ENCODE results near the gene KLF9. TPM values are rescaled to one million over a fixed set of nuclear protein-coding genes. Genes with fewer than 3 reads are reported as not detected.

Gene KLF9
- total and polyA plus RNA-seq, 4 donors, result 2.2 to 77.0 (median 16.7) TPM

DNA sequence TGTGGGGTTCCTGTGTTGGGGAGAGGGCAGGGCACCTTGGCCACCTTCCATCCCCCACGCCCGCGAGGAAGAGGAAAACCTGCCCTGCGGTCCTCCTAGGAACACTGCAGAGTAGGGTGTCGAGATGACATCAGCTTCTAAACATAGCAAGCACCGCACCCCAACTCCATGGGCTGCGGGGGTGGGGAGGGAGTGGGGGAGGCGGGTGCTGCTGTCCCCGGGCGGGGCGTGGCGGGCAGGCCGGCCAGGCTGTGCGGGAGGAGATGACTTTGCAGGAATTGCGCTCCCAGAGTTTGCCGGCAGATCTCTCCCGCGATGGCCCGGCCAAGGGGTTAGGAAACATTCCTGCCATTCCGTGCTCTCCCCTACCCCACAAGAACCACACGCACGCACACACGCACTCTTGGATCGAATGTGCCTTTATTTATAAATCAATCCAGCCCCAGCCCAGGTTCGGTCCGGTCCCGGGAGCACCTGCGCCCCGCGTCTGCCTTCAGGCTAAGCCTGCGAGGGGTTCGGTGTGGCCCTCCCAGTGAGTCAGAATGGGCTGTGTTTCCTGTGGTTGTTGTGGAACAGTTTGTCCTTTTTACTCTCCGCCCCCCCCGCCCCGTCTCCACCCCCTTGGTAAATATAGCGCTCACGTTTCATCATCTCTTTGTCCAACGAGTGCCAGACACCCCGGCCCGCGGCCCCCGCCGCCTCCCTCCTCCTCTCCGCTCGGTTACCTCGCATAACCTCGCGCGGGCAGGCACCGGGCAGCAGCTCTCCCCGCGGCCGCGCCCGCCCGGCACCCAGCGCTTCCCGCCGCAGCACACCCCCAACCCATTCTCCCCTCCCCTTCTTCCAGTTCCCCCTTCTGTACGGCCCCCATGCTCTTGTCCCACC is 5.3 kb upstream of the KLF9 start:
- H3K4me1 ChIP-seq (ENCODE audit: control insufficient read depth in 4 of 4, insufficient read depth in 4 of 4, low read length in 3 of 4), result peaks cover 5 to 48% (median 15%) of the 10 kb centered on the region in 4 donors
- H3K27me3 ChIP-seq (ENCODE audit: control insufficient read depth in 4 of 4, insufficient read depth in 4 of 4, low read length in 3 of 4), result no peaks in the 10 kb centered on the region
- peak; percentile 77 for DNase-seq (ENCODE audit: low spot score)
- no peaks in the 10 kb centered on the region for H3K36me3 ChIP-seq (ENCODE audit: control insufficient read depth in 4 of 4, insufficient read depth in 3 of 4, low read depth in 1 of 4, low read length in 3 of 4)
- TF ChIP-seq, protein P1, sequence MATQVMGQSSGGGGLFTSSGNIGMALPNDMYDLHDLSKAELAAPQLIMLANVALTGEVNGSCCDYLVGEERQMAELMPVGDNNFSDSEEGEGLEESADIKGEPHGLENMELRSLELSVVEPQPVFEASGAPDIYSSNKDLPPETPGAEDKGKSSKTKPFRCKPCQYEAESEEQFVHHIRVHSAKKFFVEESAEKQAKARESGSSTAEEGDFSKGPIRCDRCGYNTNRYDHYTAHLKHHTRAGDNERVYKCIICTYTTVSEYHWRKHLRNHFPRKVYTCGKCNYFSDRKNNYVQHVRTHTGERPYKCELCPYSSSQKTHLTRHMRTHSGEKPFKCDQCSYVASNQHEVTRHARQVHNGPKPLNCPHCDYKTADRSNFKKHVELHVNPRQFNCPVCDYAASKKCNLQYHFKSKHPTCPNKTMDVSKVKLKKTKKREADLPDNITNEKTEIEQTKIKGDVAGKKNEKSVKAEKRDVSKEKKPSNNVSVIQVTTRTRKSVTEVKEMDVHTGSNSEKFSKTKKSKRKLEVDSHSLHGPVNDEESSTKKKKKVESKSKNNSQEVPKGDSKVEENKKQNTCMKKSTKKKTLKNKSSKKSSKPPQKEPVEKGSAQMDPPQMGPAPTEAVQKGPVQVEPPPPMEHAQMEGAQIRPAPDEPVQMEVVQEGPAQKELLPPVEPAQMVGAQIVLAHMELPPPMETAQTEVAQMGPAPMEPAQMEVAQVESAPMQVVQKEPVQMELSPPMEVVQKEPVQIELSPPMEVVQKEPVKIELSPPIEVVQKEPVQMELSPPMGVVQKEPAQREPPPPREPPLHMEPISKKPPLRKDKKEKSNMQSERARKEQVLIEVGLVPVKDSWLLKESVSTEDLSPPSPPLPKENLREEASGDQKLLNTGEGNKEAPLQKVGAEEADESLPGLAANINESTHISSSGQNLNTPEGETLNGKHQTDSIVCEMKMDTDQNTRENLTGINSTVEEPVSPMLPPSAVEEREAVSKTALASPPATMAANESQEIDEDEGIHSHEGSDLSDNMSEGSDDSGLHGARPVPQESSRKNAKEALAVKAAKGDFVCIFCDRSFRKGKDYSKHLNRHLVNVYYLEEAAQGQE (IDR thresholded peaks at IDR 0.05), result peak; percentile 46
- TF ChIP-seq RAD21 (IDR thresholded peaks at IDR 0.05) (no peak), RXRA (IDR thresholded peaks at IDR 0.05) (peak; percentile 37 to 56), GABPA (IDR thresholded peaks at IDR 0.05 in 1 of 2, conservative IDR thresholded peaks at IDR 0.05 in 1 of 2) (peak in 1 of 2 donors; percentile 14), SP1 (IDR thresholded peaks at IDR 0.05) (peak; percentile 62), FOXA2 (IDR thresholded peaks at IDR 0.05) (no peak), HNF4G (IDR thresholded peaks at IDR 0.05) (peak; percentile 6), YY1 (IDR thresholded peaks at IDR 0.05) (peak; percentile 9), EGR1 (IDR thresholded peaks at IDR 0.05; ENCODE audit: low read depth in 2 of 2) (peak; percentile 57 to 92), NR2F2 (IDR thresholded peaks at IDR 0.05) (no peak), TAF1 (conservative IDR thresholded peaks at IDR 0.05) (peak; percentile 71), HNF4A (conservative IDR thresholded peaks at IDR 0.05) (peak; percentile 2 to 41), JUND (IDR thresholded peaks at IDR 0.05) (peak; percentile 40 to 67)
- TF ChIP-seq, protein P2, sequence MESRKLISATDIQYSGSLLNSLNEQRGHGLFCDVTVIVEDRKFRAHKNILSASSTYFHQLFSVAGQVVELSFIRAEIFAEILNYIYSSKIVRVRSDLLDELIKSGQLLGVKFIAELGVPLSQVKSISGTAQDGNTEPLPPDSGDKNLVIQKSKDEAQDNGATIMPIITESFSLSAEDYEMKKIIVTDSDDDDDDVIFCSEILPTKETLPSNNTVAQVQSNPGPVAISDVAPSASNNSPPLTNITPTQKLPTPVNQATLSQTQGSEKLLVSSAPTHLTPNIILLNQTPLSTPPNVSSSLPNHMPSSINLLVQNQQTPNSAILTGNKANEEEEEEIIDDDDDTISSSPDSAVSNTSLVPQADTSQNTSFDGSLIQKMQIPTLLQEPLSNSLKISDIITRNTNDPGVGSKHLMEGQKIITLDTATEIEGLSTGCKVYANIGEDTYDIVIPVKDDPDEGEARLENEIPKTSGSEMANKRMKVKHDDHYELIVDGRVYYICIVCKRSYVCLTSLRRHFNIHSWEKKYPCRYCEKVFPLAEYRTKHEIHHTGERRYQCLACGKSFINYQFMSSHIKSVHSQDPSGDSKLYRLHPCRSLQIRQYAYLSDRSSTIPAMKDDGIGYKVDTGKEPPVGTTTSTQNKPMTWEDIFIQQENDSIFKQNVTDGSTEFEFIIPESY (IDR thresholded peaks at IDR 0.05), result no peak
- TF ChIP-seq, protein P3, sequence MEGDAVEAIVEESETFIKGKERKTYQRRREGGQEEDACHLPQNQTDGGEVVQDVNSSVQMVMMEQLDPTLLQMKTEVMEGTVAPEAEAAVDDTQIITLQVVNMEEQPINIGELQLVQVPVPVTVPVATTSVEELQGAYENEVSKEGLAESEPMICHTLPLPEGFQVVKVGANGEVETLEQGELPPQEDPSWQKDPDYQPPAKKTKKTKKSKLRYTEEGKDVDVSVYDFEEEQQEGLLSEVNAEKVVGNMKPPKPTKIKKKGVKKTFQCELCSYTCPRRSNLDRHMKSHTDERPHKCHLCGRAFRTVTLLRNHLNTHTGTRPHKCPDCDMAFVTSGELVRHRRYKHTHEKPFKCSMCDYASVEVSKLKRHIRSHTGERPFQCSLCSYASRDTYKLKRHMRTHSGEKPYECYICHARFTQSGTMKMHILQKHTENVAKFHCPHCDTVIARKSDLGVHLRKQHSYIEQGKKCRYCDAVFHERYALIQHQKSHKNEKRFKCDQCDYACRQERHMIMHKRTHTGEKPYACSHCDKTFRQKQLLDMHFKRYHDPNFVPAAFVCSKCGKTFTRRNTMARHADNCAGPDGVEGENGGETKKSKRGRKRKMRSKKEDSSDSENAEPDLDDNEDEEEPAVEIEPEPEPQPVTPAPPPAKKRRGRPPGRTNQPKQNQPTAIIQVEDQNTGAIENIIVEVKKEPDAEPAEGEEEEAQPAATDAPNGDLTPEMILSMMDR (IDR thresholded peaks at IDR 0.05; ENCODE audit: low read depth, low read length, missing input control), result peak; percentile 5
- TF ChIP-seq, protein P4, sequence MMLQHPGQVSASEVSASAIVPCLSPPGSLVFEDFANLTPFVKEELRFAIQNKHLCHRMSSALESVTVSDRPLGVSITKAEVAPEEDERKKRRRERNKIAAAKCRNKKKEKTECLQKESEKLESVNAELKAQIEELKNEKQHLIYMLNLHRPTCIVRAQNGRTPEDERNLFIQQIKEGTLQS (IDR thresholded peaks at IDR 0.05), result peak; percentile 84
- H3K27ac ChIP-seq (ENCODE audit: low read depth in 1 of 2, low read length in 2 of 2), result peak overlapping the region; percentile 100
- no peaks in the 10 kb centered on the region for H3K9me3 ChIP-seq (ENCODE audit: control insufficient read depth in 4 of 4, low read length in 3 of 4)
- WGBS, result under 1% methylated on average over 60 of the region's 60 CpGs
- peak overlapping the region; percentile 78 to 90 for H3K9ac ChIP-seq (ENCODE audit: low read depth in 1 of 2, low read length in 2 of 2)
- peak overlapping the region; percentile 39 to 61 (median 55) for H3K4me3 ChIP-seq (ENCODE audit: low read depth in 1 of 3, low read length in 3 of 3)

All from liver (tissue), 9 donors.